Heart left ventricle (tissue), 13 donors: ENCODE data around the gene PRX.

Source experiments
- CTCF ChIP-seq, 12 donors: fragments of 200-600 bp; sonication (generic) in 4 of 12; IDR thresholded peaks; one replicate each; pipeline versions ENCODE4 v1.5.0 to v1.8.0; 2018 to 2022; ENCODE audit warnings: antibody characterized with exemption in 12 of 12, mild to moderate bottlenecking in 5 of 12
- POLR2A ChIP-seq, 2 donors: fragments of 450-650 bp; IDR thresholded peaks; one replicate each; pipeline ENCODE4 v1.6.1; 2017; ENCODE audit warnings: antibody characterized with exemption in 2 of 2, mild to moderate bottlenecking in 2 of 2, moderate library complexity in 2 of 2
- donor health status: ischemic (EF 13 %, LVEDD 7.1; RV severe dilation, severe dysfunction).
- donor health status: DM: no; HTN: yes; CAD: no.
- donor health status: DM: no; HTN: no; CAD: no.
- donor health status: ischemic (EF 25% LVEDD 6.9; RV normal size, moderate dysfunction).
- donor health status: ischemic (EF 25% LVEDD 5.7; RV mildly dilated, moderate dysfunction).
- donor health status: ischemic (EF 35%, LVEDD 5.7; RV mildly dilated, moderate dysfunction).
- donor health status: nonischemic (EF 11% LVEDD 7.7; RV severe dilation, severe dysfunction).
- donor health status: DM: yes; HTN: yes; CAD: no.
- donor health status: PGD.
- donor health status: ischemic (EF 29% LVEDD 5.4; RV normal size, mild dysfunction).
- donor health status: nonischemic (EF 23%, LVEDD 6.1; RV moderate dilation, normal function).

- TF ChIP-seq CTCF (IDR thresholded peaks at IDR 0.05): no peak
- TF ChIP-seq POLR2A (IDR thresholded peaks at IDR 0.05): no peak
Observed at GRCh38 chr19:40360708-40361241, 52.4 kb downstream of the PRX start.
